WTC11 (cell line): ENCODE data around the gene SLC47A2. TPM values are rescaled to one million over a fixed set of nuclear protein-coding genes. Genes with fewer than 3 reads are reported as not detected.

Experiments used
- ATAC-seq: fragments of 200-7000 bp; cut with Tn5 transposase; 2 replicates; pipeline ENCODE4 v1.10.0; 2021; ENCODE audit warnings: mild to moderate bottlenecking, moderate library complexity
- CTCF ChIA-PET: fragments of 300-600 bp; sonication (Branson Sonifier 250); formaldehyde crosslinking; loops from one replicate; lab custom pipeline; 2021; ENCODE audit warnings: antibody characterized with exemption; lab: Charles Lee
- POLR2A ChIA-PET: fragments of 350-600 bp; sonication (Branson Sonifier 250); formaldehyde crosslinking; loops from one replicate; lab custom pipeline; 2021; ENCODE audit warnings: antibody characterized with exemption; lab: Charles Lee
- DNase-seq: peaks from one replicate; pipeline ENCODE4 v3.0.0; 2021; ENCODE audit warnings: low spot score
- H3K27ac Mint-ChIP-seq: 2 replicates; pipeline ENCODE4 v1.8.0; 2021; ENCODE audit warnings: mixed read lengths
- H3K27me3 Mint-ChIP-seq: 2 replicates; pipeline ENCODE4 v1.8.0; 2021; ENCODE audit warnings: low read depth, mild to moderate bottlenecking, moderate library complexity, mixed read lengths
- H3K36me3 Mint-ChIP-seq: 2 replicates; pipeline ENCODE4 v1.8.0; 2021; ENCODE audit warnings: mixed read lengths
- H3K4me1 Mint-ChIP-seq: 2 replicates; pipeline ENCODE4 v1.8.0; 2022; ENCODE audit warnings: mixed read lengths
- H3K4me3 Mint-ChIP-seq: 2 replicates; pipeline ENCODE4 v1.8.0; 2021; ENCODE audit warnings: mild to moderate bottlenecking, moderate library complexity, mixed read lengths
- H3K9me3 Mint-ChIP-seq: 2 replicates; pipeline ENCODE4 v1.8.0; 2021; ENCODE audit warnings: mixed read lengths
- FOXP1 ChIP-seq: sonication (generic); formaldehyde crosslinking; IDR thresholded peaks from 2 replicates; pipeline ENCODE4 v1.8.0; 2022; ENCODE audit warnings: missing genetic modification reagents, mild to moderate bottlenecking, moderate library complexity, borderline replicate concordance
- MXD4 ChIP-seq: fragments of 250-450 bp; sonication (Bioruptor Pico); IDR thresholded peaks from 2 replicates; pipeline ENCODE4 v1.8.0; 2021; ENCODE audit warnings: mild to moderate bottlenecking, moderate library complexity, borderline replicate concordance
- RORB ChIP-seq: fragments of 250-450 bp; sonication (Bioruptor Pico); IDR thresholded peaks from 2 replicates; pipeline ENCODE4 v1.9.0; 2021; ENCODE audit warnings: mild to moderate bottlenecking
- SMAD3 ChIP-seq: sonication (generic); formaldehyde crosslinking; IDR thresholded peaks from 2 replicates; pipeline ENCODE4 v1.8.0; 2022; ENCODE audit warnings: missing genetic modification reagents, mild to moderate bottlenecking, borderline replicate concordance
- SOX15 ChIP-seq: fragments of 250-450 bp; sonication (Bioruptor Pico); IDR thresholded peaks from 2 replicates; pipeline ENCODE4 v1.9.0; 2021; ENCODE audit warnings: mild to moderate bottlenecking
- SP1 ChIP-seq: sonication (generic); formaldehyde crosslinking; conservative IDR thresholded peaks from 2 replicates; pipeline ENCODE4 v1.8.1; 2022; ENCODE audit warnings: missing genetic modification reagents
- ZNF263 ChIP-seq: sonication (generic); formaldehyde crosslinking; IDR thresholded peaks from 2 replicates; pipeline ENCODE4 v1.8.1; 2022; ENCODE audit warnings: low read depth, mild to moderate bottlenecking, moderate library complexity, missing genetic modification reagents
- ZNF416 ChIP-seq: fragments of 250-450 bp; sonication (Bioruptor Pico); IDR thresholded peaks from 2 replicates; pipeline ENCODE4 v1.9.0; 2021; ENCODE audit warnings: mild to moderate bottlenecking, inconsistent platforms
- total RNA-seq: library from RNA; stranded (reverse); gene quantifications from 3 replicates; pipeline ENCODE4 v1.2.3, GENCODE V29; 2021
- TF ChIP-seq, protein P1 (sequence below): sonication (generic); formaldehyde crosslinking; IDR thresholded peaks from 2 replicates; pipeline ENCODE4 v1.8.1; 2023; ENCODE audit warnings: mild to moderate bottlenecking, missing genetic modification reagents, moderate library complexity
- TF ChIP-seq, protein P2 (sequence below): sonication (generic); formaldehyde crosslinking; IDR thresholded peaks from 2 replicates; pipeline ENCODE4 v1.8.1; 2022; ENCODE audit warnings: low read depth, missing genetic modification reagents, borderline replicate concordance
- TF ChIP-seq, protein P3 (sequence below): sonication (generic); formaldehyde crosslinking; IDR thresholded peaks from 2 replicates; pipeline ENCODE4 v1.8.0; 2023; ENCODE audit warnings: missing genetic modification reagents
- TF ChIP-seq, protein P4 (sequence below): sonication (generic); formaldehyde crosslinking; IDR thresholded peaks from 2 replicates; pipeline ENCODE4 v1.8.1; 2023; ENCODE audit warnings: mild to moderate bottlenecking, missing genetic modification reagents
- TF ChIP-seq, protein P5 (sequence below): sonication (generic); formaldehyde crosslinking; IDR thresholded peaks from 2 replicates; pipeline ENCODE4 v1.8.1; 2023; ENCODE audit warnings: mild to moderate bottlenecking, moderate library complexity, missing genetic modification reagents
- TF ChIP-seq, protein P6 (sequence below): sonication (generic); formaldehyde crosslinking; IDR thresholded peaks from 2 replicates; pipeline ENCODE4 v1.8.0; 2022; ENCODE audit warnings: mild to moderate bottlenecking, missing genetic modification reagents
- TF ChIP-seq, protein P7 (sequence below): sonication (generic); formaldehyde crosslinking; IDR thresholded peaks from 2 replicates; pipeline ENCODE4 v1.8.0; 2022; ENCODE audit warnings: mild to moderate bottlenecking, missing genetic modification reagents
- TF ChIP-seq, protein P8 (sequence below): fragments of 250-450 bp; sonication (Bioruptor Pico); IDR thresholded peaks from 2 replicates; pipeline ENCODE4 v2.1.2; 2022; ENCODE audit warnings: mild to moderate bottlenecking, moderate library complexity
- TF ChIP-seq, protein P9 (sequence below): sonication (generic); formaldehyde crosslinking; IDR thresholded peaks from 2 replicates; pipeline ENCODE4 v1.8.0; 2023; ENCODE audit warnings: mild to moderate bottlenecking, missing genetic modification reagents

Gene SLC47A2
- total RNA-seq, 1 experiment from 2014 or later, result not detected

DNA sequence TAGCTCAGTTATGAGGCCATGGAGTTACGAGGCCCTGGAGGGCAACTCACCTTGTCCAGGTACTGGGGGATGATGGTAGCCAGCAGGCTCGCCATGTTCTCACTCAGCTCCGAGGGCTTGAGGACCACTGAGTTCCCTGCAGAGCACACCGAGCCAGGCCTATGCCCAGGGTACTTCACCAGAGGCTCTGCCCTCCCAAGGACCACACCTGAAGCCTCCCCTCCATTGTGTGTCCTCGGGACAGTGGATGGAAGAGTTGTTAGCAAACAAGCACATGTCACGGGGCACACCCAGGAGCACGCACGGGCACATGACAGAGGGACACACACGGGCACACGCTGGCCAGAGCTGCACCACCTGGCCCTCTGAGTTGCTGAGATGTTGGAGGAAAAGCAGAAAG is 26.1 kb upstream of the SLC47A2 start:
- peaks cover 4% of the 10 kb centered on the region; the same call in 1 of the 2 replicates for H3K4me1 Mint-ChIP-seq
- H3K4me3 Mint-ChIP-seq, result no peak overlapping the region; the same call in 1 of the 2 replicates
- peaks cover 11% of the 10 kb centered on the region; the same call in 1 of the 2 replicates for H3K27me3 Mint-ChIP-seq
- CTCF ChIA-PET, result interaction anchor here (1.2 to 5.7 kb wide), 3 partner anchors 20 to 284 kb away, joined by 3 to 91 read pairs (median 3); no protein-coding TSS in a partner anchor
- POLR2A ChIA-PET, result no interaction called here
- no peak for DNase-seq
- H3K36me3 Mint-ChIP-seq, result no peaks in the 10 kb centered on the region
- TF ChIP-seq, protein P1, sequence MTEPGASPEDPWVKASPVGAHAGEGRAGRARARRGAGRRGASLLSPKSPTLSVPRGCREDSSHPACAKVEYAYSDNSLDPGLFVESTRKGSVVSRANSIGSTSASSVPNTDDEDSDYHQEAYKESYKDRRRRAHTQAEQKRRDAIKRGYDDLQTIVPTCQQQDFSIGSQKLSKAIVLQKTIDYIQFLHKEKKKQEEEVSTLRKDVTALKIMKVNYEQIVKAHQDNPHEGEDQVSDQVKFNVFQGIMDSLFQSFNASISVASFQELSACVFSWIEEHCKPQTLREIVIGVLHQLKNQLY, result no peak
- TF ChIP-seq ZNF263 (CRISPR knock-in tag), result no peak
- TF ChIP-seq, protein P2, sequence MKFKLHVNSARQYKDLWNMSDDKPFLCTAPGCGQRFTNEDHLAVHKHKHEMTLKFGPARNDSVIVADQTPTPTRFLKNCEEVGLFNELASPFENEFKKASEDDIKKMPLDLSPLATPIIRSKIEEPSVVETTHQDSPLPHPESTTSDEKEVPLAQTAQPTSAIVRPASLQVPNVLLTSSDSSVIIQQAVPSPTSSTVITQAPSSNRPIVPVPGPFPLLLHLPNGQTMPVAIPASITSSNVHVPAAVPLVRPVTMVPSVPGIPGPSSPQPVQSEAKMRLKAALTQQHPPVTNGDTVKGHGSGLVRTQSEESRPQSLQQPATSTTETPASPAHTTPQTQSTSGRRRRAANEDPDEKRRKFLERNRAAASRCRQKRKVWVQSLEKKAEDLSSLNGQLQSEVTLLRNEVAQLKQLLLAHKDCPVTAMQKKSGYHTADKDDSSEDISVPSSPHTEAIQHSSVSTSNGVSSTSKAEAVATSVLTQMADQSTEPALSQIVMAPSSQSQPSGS (CRISPR knock-in tag), result no peak
- TF ChIP-seq FOXP1 (CRISPR knock-in tag), result no peak
- TF ChIP-seq, protein P3, sequence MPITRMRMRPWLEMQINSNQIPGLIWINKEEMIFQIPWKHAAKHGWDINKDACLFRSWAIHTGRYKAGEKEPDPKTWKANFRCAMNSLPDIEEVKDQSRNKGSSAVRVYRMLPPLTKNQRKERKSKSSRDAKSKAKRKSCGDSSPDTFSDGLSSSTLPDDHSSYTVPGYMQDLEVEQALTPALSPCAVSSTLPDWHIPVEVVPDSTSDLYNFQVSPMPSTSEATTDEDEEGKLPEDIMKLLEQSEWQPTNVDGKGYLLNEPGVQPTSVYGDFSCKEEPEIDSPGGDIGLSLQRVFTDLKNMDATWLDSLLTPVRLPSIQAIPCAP, result no peak
- TF ChIP-seq, protein P4, sequence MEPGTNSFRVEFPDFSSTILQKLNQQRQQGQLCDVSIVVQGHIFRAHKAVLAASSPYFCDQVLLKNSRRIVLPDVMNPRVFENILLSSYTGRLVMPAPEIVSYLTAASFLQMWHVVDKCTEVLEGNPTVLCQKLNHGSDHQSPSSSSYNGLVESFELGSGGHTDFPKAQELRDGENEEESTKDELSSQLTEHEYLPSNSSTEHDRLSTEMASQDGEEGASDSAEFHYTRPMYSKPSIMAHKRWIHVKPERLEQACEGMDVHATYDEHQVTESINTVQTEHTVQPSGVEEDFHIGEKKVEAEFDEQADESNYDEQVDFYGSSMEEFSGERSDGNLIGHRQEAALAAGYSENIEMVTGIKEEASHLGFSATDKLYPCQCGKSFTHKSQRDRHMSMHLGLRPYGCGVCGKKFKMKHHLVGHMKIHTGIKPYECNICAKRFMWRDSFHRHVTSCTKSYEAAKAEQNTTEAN (CRISPR knock-in tag), result no peak
- TF ChIP-seq SP1 (CRISPR knock-in tag), result no peak
- TF ChIP-seq, protein P5, sequence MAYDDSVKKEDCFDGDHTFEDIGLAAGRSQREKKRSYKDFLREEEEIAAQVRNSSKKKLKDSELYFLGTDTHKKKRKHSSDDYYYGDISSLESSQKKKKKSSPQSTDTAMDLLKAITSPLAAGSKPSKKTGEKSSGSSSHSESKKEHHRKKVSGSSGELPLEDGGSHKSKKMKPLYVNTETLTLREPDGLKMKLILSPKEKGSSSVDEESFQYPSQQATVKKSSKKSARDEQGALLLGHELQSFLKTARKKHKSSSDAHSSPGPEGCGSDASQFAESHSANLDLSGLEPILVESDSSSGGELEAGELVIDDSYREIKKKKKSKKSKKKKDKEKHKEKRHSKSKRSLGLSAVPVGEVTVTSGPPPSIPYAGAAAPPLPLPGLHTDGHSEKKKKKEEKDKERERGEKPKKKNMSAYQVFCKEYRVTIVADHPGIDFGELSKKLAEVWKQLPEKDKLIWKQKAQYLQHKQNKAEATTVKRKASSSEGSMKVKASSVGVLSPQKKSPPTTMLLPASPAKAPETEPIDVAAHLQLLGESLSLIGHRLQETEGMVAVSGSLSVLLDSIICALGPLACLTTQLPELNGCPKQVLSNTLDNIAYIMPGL (CRISPR knock-in tag), result no peak
- TF ChIP-seq, protein P6, sequence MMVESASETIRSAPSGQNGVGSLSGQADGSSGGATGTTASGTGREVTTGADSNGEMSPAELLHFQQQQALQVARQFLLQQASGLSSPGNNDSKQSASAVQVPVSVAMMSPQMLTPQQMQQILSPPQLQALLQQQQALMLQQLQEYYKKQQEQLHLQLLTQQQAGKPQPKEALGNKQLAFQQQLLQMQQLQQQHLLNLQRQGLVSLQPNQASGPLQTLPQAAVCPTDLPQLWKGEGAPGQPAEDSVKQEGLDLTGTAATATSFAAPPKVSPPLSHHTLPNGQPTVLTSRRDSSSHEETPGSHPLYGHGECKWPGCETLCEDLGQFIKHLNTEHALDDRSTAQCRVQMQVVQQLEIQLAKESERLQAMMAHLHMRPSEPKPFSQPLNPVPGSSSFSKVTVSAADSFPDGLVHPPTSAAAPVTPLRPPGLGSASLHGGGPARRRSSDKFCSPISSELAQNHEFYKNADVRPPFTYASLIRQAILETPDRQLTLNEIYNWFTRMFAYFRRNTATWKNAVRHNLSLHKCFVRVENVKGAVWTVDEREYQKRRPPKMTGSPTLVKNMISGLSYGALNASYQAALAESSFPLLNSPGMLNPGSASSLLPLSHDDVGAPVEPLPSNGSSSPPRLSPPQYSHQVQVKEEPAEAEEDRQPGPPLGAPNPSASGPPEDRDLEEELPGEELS (CRISPR knock-in tag), result no peak
- TF ChIP-seq, protein P7, sequence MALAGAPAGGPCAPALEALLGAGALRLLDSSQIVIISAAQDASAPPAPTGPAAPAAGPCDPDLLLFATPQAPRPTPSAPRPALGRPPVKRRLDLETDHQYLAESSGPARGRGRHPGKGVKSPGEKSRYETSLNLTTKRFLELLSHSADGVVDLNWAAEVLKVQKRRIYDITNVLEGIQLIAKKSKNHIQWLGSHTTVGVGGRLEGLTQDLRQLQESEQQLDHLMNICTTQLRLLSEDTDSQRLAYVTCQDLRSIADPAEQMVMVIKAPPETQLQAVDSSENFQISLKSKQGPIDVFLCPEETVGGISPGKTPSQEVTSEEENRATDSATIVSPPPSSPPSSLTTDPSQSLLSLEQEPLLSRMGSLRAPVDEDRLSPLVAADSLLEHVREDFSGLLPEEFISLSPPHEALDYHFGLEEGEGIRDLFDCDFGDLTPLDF, result no peak
- TF ChIP-seq, protein P8, sequence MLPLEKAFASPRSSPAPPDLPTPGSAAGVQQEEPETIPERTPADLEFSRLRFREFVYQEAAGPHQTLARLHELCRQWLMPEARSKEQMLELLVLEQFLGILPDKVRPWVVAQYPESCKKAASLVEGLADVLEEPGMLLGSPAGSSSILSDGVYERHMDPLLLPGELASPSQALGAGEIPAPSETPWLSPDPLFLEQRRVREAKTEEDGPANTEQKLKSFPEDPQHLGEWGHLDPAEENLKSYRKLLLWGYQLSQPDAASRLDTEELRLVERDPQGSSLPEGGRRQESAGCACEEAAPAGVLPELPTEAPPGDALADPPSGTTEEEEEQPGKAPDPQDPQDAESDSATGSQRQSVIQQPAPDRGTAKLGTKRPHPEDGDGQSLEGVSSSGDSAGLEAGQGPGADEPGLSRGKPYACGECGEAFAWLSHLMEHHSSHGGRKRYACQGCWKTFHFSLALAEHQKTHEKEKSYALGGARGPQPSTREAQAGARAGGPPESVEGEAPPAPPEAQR, result no peak
- TF ChIP-seq, protein P9, sequence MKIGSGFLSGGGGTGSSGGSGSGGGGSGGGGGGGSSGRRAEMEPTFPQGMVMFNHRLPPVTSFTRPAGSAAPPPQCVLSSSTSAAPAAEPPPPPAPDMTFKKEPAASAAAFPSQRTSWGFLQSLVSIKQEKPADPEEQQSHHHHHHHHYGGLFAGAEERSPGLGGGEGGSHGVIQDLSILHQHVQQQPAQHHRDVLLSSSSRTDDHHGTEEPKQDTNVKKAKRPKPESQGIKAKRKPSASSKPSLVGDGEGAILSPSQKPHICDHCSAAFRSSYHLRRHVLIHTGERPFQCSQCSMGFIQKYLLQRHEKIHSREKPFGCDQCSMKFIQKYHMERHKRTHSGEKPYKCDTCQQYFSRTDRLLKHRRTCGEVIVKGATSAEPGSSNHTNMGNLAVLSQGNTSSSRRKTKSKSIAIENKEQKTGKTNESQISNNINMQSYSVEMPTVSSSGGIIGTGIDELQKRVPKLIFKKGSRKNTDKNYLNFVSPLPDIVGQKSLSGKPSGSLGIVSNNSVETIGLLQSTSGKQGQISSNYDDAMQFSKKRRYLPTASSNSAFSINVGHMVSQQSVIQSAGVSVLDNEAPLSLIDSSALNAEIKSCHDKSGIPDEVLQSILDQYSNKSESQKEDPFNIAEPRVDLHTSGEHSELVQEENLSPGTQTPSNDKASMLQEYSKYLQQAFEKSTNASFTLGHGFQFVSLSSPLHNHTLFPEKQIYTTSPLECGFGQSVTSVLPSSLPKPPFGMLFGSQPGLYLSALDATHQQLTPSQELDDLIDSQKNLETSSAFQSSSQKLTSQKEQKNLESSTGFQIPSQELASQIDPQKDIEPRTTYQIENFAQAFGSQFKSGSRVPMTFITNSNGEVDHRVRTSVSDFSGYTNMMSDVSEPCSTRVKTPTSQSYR (CRISPR knock-in tag), result no peak
- no peak for TF ChIP-seq ZNF416 (CRISPR knock-in tag)
- TF ChIP-seq RORB (CRISPR knock-in tag), result no peak
- TF ChIP-seq MXD4 (CRISPR knock-in tag), result no peak
- TF ChIP-seq SOX15, result no peak
- TF ChIP-seq SMAD3, result no peak
- TF ChIP-seq, all 79 proteins: peak for 0
- no peaks in the 10 kb centered on the region for H3K9me3 Mint-ChIP-seq
- no peak for ATAC-seq
- H3K27ac Mint-ChIP-seq, result no peak overlapping the region
